ENCODE data around the gene SHFL. TPM values are rescaled to one million over a fixed set of nuclear protein-coding genes. Genes with fewer than 3 reads are reported as not detected.

The SHFL gene
- total and polyA plus RNA-seq, 2 of the 8 experiments (the other 6 are each of a cell fraction or from before 2014, with no cell fraction given), result 25.3 to 37.1 TPM

GRCh38 chr19:10139952-10140351 lies 53.8 kb downstream of the SHFL start (continued):
- TF ChIP-seq TEAD4 (IDR thresholded peaks at IDR 0.05; ENCODE audit: low read depth, low read length) (no peak), TBP (IDR thresholded peaks at IDR 0.05; ENCODE audit: low read depth, low read length) (no peak), SUZ12 (IDR thresholded peaks at IDR 0.05; ENCODE audit: low read length) (no peak)
